Activated CD8-positive, alpha-beta memory T cell treated with anti-CD3 and anti-CD28 coated beads, Interleukin-2, amount 10 ng/mL, durations not matched to agents 7 days and 5 days (primary cell): ENCODE data around the gene CEACAM5. TPM values are rescaled to one million over a fixed set of nuclear protein-coding genes. Genes with fewer than 3 reads are reported as not detected.

Experiments used
- ATAC-seq: fragments of 150-1000 bp; cut with Tn5 transposase; one replicate; pipeline ENCODE4 v1.10.0; 2021; ENCODE audit warnings: moderate library complexity
- CTCF ChIA-PET: fragments of 350-600 bp; sonication (Branson Sonifier 250); formaldehyde crosslinking; loops from one replicate; lab custom pipeline; 2021; ENCODE audit warnings: antibody characterized with exemption; lab: Charles Lee
- DNase-seq: peaks from one replicate; pipeline ENCODE4 v3.0.0-alpha.2; 2020
- H3K27ac Mint-ChIP-seq: one replicate; pipeline ENCODE4 v1.8.0; 2021; ENCODE audit warnings: mild to moderate bottlenecking, mixed read lengths
- H3K27me3 Mint-ChIP-seq: one replicate; pipeline ENCODE4 v1.8.0; 2021; ENCODE audit warnings: mixed read lengths
- H3K36me3 Mint-ChIP-seq: one replicate; pipeline ENCODE4 v1.8.0; 2021; ENCODE audit warnings: mild to moderate bottlenecking, mixed read lengths
- H3K4me1 Mint-ChIP-seq: one replicate; pipeline ENCODE4 v1.8.0; 2021; ENCODE audit warnings: mixed read lengths
- H3K4me3 Mint-ChIP-seq: one replicate; pipeline ENCODE4 v1.8.0; 2021; ENCODE audit warnings: mild to moderate bottlenecking, moderate library complexity, mixed read lengths
- H3K9me3 Mint-ChIP-seq: one replicate; pipeline ENCODE4 v1.8.0; 2022; ENCODE audit warnings: low read depth, mixed read lengths
- total RNA-seq, 2 experiments: library from RNA; stranded (reverse); gene quantifications; one replicate each; pipeline ENCODE4 v1.2.3, GENCODE V29; 2021

Gene CEACAM5
- total RNA-seq, 2 experiments from 2014 or later: not detected

DNA sequence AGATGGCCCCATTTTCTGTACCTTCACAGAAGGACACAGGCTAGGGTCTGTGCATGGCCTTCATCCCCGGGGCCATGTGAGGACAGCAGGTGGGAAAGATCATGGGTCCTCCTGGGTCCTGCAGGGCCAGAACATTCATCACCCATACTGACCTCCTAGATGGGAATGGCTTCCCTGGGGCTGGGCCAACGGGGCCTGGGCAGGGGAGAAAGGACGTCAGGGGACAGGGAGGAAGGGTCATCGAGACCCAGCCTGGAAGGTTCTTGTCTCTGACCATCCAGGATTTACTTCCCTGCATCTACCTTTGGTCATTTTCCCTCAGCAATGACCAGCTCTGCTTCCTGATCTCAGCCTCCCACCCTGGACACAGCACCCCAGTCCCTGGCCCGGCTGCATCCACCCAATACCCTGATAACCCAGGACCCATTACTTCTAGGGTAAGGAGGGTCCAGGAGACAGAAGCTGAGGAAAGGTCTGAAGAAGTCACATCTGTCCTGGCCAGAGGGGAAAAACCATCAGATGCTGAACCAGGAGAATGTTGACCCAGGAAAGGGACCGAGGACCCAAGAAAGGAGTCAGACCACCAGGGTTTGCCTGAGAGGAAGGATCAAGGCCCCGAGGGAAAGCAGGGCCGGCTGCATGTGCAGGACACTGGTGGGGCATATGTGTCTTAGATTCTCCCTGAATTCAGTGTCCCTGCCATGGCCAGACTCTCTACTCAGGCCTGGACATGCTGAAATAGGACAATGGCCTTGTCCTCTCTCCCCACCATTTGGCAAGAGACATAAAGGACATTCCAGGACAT lies 13.4 kb upstream of the CEACAM5 start:
- Mint-ChIP-seq H3K27ac (no peak overlapping the region), H3K4me3 (no peak overlapping the region), H3K9me3 (no peaks in the 10 kb centered on the region), H3K27me3 (peaks cover 28% of the 10 kb centered on the region), H3K36me3 (no peaks in the 10 kb centered on the region), H3K4me1 (no peaks in the 10 kb centered on the region)
- CTCF ChIA-PET: interaction anchor here (1.1 to 1.2 kb wide), 2 partner anchors 48 to 58 kb away, joined by 3 read pairs; no protein-coding TSS in a partner anchor
- peak; percentile 22 for DNase-seq
- no peak for ATAC-seq

DNA sequence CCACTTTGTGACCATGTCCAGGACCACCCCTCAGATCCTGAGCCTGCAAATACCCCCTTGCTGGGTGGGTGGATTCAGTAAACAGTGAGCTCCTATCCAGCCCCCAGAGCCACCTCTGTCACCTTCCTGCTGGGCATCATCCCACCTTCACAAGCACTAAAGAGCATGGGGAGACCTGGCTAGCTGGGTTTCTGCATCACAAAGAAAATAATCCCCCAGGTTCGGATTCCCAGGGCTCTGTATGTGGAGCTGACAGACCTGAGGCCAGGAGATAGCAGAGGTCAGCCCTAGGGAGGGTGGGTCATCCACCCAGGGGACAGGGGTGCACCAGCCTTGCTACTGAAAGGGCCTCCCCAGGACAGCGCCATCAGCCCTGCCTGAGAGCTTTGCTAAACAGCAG lies 12.7 kb upstream of the CEACAM5 start:
- ATAC-seq (no peak), DNase-seq (peak; percentile 31)
- H3K27ac Mint-ChIP-seq: no peak overlapping the region
- no peaks in the 10 kb centered on the region for H3K36me3 Mint-ChIP-seq
- CTCF ChIA-PET: interaction anchor here (1.1 to 3.5 kb wide), 4 partner anchors 9 to 58 kb away, joined by 3 to 12 read pairs (median 4); no protein-coding TSS in a partner anchor
- H3K27me3 Mint-ChIP-seq: peaks cover 28% of the 10 kb centered on the region
- H3K9me3 Mint-ChIP-seq: no peaks in the 10 kb centered on the region
- no peaks in the 10 kb centered on the region for H3K4me1 Mint-ChIP-seq
- no peak overlapping the region for H3K4me3 Mint-ChIP-seq

DNA sequence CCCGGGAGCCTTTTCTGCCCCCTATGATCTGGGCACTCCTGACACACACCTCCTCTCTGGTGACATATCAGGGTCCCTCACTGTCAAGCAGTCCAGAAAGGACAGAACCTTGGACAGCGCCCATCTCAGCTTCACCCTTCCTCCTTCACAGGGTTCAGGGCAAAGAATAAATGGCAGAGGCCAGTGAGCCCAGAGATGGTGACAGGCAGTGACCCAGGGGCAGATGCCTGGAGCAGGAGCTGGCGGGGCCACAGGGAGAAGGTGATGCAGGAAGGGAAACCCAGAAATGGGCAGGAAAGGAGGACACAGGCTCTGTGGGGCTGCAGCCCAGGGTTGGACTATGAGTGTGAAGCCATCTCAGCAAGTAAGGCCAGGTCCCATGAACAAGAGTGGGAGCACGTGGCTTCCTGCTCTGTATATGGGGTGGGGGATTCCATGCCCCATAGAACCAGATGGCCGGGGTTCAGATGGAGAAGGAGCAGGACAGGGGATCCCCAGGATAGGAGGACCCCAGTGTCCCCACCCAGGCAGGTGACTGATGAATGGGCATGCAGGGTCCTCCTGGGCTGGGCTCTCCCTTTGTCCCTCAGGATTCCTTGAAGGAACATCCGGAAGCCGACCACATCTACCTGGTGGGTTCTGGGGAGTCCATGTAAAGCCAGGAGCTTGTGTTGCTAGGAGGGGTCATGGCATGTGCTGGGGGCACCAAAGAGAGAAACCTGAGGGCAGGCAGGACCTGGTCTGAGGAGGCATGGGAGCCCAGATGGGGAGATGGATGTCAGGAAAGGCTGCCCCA lies 11.8 kb upstream of the CEACAM5 start:
- CTCF ChIA-PET: interaction anchor here (1.2 to 3.5 kb wide), 4 partner anchors 9 to 57 kb away, joined by 3 to 12 read pairs (median 4); no protein-coding TSS in a partner anchor
- ATAC-seq (no peak), DNase-seq (peak; percentile 41)
- no peak overlapping the region for H3K4me3 Mint-ChIP-seq
- H3K27me3 Mint-ChIP-seq: peaks cover 20% of the 10 kb centered on the region
- H3K9me3 Mint-ChIP-seq: no peaks in the 10 kb centered on the region
- H3K36me3 Mint-ChIP-seq: no peaks in the 10 kb centered on the region
- no peak overlapping the region for H3K27ac Mint-ChIP-seq
- H3K4me1 Mint-ChIP-seq: no peaks in the 10 kb centered on the region

DNA sequence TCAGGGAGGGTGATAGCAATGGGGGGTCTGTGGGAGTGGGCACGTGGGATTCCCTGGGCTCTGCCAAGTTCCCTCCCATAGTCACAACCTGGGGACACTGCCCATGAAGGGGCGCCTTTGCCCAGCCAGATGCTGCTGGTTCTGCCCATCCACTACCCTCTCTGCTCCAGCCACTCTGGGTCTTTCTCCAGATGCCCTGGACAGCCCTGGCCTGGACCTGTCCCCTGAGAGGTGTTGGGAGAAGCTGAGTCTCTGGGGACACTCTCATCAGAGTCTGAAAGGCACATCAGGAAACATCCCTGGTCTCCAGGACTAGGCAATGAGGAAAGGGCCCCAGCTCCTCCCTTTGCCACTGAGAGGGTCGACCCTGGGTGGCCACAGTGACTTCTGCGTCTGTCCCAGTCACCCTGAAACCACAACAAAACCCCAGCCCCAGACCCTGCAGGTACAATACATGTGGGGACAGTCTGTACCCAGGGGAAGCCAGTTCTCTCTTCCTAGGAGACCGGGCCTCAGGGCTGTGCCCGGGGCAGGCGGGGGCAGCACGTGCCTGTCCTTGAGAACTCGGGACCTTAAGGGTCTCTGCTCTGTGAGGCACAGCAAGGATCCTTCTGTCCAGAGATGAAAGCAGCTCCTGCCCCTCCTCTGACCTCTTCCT lies 11.1 kb upstream of the CEACAM5 start:
- no peaks in the 10 kb centered on the region for H3K4me1 Mint-ChIP-seq
- no peak overlapping the region for H3K4me3 Mint-ChIP-seq
- H3K9me3 Mint-ChIP-seq: no peaks in the 10 kb centered on the region
- H3K27ac Mint-ChIP-seq: no peak overlapping the region
- peaks cover 13% of the 10 kb centered on the region for H3K27me3 Mint-ChIP-seq
- DNase-seq: peak; percentile 26
- no peak for ATAC-seq
- no peaks in the 10 kb centered on the region for H3K36me3 Mint-ChIP-seq
- CTCF ChIA-PET: interaction anchor here (1.5 to 3.5 kb wide), 3 partner anchors 8 to 56 kb away, joined by 4 to 12 read pairs (median 4); no protein-coding TSS in a partner anchor

DNA sequence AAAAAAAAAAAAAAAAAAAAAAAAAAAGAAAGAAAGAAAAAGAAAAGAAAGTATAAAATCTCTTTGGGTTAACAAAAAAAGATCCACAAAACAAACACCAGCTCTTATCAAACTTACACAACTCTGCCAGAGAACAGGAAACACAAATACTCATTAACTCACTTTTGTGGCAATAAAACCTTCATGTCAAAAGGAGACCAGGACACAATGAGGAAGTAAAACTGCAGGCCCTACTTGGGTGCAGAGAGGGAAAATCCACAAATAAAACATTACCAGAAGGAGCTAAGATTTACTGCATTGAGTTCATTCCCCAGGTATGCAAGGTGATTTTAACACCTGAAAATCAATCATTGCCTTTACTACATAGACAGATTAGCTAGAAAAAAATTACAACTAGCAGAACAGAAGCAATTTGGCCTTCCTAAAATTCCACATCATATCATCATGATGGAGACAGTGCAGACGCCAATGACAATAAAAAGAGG lies 9.6 kb upstream of the CEACAM5 start:
- DNase-seq (no peak), ATAC-seq (no peak)
- H3K36me3 Mint-ChIP-seq: no peaks in the 10 kb centered on the region
- no peak overlapping the region for H3K27ac Mint-ChIP-seq
- H3K9me3 Mint-ChIP-seq: no peaks in the 10 kb centered on the region
- H3K27me3 Mint-ChIP-seq: peaks cover 2% of the 10 kb centered on the region
- H3K4me1 Mint-ChIP-seq: no peaks in the 10 kb centered on the region
- H3K4me3 Mint-ChIP-seq: no peak overlapping the region
- CTCF ChIA-PET: interaction anchor here (0.7 to 3.5 kb wide), 6 partner anchors 8 to 211 kb away, joined by 3 to 12 read pairs (median 4); no protein-coding TSS in a partner anchor

DNA sequence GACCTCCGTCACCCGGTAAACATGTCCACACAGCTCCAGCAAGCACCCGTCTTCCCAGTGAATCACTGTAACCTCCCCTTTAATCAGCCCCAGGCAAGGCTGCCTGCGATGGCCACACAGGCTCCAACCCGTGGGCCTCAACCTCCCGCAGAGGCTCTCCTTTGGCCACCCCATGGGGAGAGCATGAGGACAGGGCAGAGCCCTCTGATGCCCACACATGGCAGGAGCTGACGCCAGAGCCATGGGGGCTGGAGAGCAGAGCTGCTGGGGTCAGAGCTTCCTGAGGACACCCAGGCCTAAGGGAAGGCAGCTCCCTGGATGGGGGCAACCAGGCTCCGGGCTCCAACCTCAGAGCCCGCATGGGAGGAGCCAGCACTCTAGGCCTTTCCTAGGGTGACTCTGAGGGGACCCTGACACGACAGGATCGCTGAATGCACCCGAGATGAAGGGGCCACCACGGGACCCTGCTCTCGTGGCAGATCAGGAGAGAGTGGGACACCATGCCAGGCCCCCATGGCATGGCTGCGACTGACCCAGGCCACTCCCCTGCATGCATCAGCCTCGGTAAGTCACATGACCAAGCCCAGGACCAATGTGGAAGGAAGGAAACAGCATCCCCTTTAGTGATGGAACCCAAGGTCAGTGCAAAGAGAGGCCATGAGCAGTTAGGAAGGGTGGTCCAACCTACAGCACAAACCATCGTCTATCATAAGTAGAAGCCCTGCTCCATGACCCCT lies 9.0 kb upstream of the CEACAM5 start:
- H3K4me1 Mint-ChIP-seq: no peaks in the 10 kb centered on the region
- ATAC-seq: no peak
- H3K27ac Mint-ChIP-seq: no peak overlapping the region
- DNase-seq: peak; percentile 21
- H3K4me3 Mint-ChIP-seq: no peak overlapping the region
- CTCF ChIA-PET: interaction anchor here (0.7 to 3.5 kb wide), 6 partner anchors 7 to 212 kb away, joined by 3 to 12 read pairs (median 4); no protein-coding TSS in a partner anchor
- peaks cover 2% of the 10 kb centered on the region for H3K27me3 Mint-ChIP-seq
- H3K36me3 Mint-ChIP-seq: no peaks in the 10 kb centered on the region
- no peaks in the 10 kb centered on the region for H3K9me3 Mint-ChIP-seq

DNA sequence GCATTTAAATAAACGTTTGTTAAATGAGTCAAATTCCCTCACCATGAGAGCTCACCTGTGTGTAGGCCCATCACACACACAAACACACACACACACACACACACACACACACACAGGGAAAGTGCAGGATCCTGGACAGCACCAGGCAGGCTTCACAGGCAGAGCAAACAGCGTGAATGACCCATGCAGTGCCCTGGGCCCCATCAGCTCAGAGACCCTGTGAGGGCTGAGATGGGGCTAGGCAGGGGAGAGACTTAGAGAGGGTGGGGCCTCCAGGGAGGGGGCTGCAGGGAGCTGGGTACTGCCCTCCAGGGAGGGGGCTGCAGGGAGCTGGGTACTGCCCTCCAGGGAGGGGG lies 8.5 kb upstream of the CEACAM5 start:
- no peaks in the 10 kb centered on the region for H3K9me3 Mint-ChIP-seq
- no peak overlapping the region for H3K27ac Mint-ChIP-seq
- DNase-seq (peak; percentile 19), ATAC-seq (no peak)
- H3K4me3 Mint-ChIP-seq: no peak overlapping the region
- CTCF ChIA-PET: interaction anchor here (0.6 to 2.4 kb wide), 3 partner anchors 8 to 85 kb away, joined by 3 to 7 read pairs (median 3); no protein-coding TSS in a partner anchor
- H3K4me1 Mint-ChIP-seq: no peaks in the 10 kb centered on the region
- H3K27me3 Mint-ChIP-seq: peaks cover 7% of the 10 kb centered on the region
- no peaks in the 10 kb centered on the region for H3K36me3 Mint-ChIP-seq

DNA sequence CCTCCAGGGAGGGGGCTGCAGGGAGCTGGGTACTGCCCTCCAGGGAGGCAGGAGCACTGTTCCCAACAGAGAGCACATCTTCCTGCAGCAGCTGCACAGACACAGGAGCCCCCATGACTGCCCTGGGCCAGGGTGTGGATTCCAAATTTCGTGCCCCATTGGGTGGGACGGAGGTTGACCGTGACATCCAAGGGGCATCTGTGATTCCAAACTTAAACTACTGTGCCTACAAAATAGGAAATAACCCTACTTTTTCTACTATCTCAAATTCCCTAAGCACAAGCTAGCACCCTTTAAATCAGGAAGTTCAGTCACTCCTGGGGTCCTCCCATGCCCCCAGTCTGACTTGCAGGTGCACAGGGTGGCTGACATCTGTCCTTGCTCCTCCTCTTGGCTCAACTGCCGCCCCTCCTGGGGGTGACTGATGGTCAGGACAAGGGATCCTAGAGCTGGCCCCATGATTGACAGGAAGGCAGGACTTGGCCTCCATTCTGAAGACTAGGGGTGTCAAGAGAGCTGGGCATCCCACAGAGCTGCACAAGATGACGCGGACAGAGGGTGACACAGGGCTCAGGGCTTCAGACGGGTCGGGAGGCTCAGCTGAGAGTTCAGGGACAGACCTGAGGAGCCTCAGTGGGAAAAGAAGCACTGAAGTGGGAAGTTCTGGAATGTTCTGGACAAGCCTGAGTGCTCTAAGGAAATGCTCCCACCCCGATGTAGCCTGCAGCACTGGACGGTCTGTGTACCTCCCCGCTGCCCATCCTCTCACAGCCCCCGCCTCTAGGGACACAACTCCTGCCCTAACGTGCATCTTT lies 7.8 kb upstream of the CEACAM5 start:
- no peaks in the 10 kb centered on the region for H3K36me3 Mint-ChIP-seq
- ATAC-seq (no peak), DNase-seq (peak; percentile 25)
- H3K27ac Mint-ChIP-seq: no peak overlapping the region
- no peaks in the 10 kb centered on the region for H3K4me1 Mint-ChIP-seq
- CTCF ChIA-PET: interaction anchor here (0.6 to 2.4 kb wide), 5 partner anchors 9 to 1238 kb away, joined by 3 to 8 read pairs (median 3); no protein-coding TSS in a partner anchor
- H3K9me3 Mint-ChIP-seq: no peaks in the 10 kb centered on the region
- peaks cover 11% of the 10 kb centered on the region for H3K27me3 Mint-ChIP-seq
- no peak overlapping the region for H3K4me3 Mint-ChIP-seq

DNA sequence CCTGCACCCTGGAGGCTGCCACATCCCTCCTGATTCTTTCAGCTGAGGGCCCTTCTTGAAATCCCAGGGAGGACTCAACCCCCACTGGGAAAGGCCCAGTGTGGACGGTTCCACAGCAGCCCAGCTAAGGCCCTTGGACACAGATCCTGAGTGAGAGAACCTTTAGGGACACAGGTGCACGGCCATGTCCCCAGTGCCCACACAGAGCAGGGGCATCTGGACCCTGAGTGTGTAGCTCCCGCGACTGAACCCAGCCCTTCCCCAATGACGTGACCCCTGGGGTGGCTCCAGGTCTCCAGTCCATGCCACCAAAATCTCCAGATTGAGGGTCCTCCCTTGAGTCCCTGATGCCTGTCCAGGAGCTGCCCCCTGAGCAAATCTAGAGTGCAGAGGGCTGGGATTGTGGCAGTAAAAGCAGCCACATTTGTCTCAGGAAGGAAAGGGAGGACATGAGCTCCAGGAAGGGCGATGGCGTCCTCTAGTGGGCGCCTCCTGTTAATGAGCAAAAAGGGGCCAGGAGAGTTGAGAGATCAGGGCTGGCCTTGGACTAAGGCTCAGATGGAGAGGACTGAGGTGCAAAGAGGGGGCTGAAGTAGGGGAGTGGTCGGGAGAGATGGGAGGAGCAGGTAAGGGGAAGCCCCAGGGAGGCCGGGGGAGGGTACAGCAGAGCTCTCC lies 6.9 kb upstream of the CEACAM5 start:
- Mint-ChIP-seq H3K4me3 (no peak overlapping the region), H3K4me1 (no peaks in the 10 kb centered on the region), H3K9me3 (no peaks in the 10 kb centered on the region), H3K36me3 (no peaks in the 10 kb centered on the region), H3K27me3 (peaks cover 18% of the 10 kb centered on the region), H3K27ac (no peak overlapping the region)
- ATAC-seq: no peak
- peak; percentile 39 for DNase-seq
- CTCF ChIA-PET: interaction anchor here (0.6 to 1.5 kb wide), 5 partner anchors 50 to 1239 kb away, joined by 3 to 8 read pairs (median 4); no protein-coding TSS in a partner anchor

DNA sequence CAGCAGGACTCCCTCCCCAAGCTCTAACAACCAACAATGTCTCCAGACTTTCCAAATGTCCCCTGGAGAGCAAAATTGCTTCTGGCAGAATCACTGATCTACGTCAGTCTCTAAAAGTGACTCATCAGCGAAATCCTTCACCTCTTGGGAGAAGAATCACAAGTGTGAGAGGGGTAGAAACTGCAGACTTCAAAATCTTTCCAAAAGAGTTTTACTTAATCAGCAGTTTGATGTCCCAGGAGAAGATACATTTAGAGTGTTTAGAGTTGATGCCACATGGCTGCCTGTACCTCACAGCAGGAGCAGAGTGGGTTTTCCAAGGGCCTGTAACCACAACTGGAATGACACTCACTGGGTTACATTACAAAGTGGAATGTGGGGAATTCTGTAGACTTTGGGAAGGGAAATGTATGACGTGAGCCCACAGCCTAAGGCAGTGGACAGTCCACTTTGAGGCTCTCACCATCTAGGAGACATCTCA lies 6.2 kb upstream of the CEACAM5 start:
- Mint-ChIP-seq H3K9me3 (no peaks in the 10 kb centered on the region), H3K4me1 (peaks cover 3% of the 10 kb centered on the region), H3K4me3 (no peak overlapping the region), H3K27ac (no peak overlapping the region), H3K36me3 (no peaks in the 10 kb centered on the region), H3K27me3 (peaks cover 18% of the 10 kb centered on the region)
- ATAC-seq: no peak
- CTCF ChIA-PET: interaction anchor here (1.0 to 1.5 kb wide), 3 partner anchors 55 to 643 kb away, joined by 4 to 8 read pairs (median 7); no protein-coding TSS in a partner anchor
- peak; percentile 15 for DNase-seq
